HG03342 (cell line): ENCODE measurements around the gene PNMA6E.
"Not testable (repeated sequence)": the region's sequence is repeated elsewhere in the genome, so short reads cannot be mapped to it uniquely, and the experiment has no call there.

Experiments
- ATAC-seq: cut with Tn5 transposase; IDR thresholded peaks from one replicate; pipeline ENCODE4 v1.9.1; 2021; ENCODE audit warnings: mild to moderate bottlenecking, moderate library complexity; ENCODE audit not compliant: unreplicated experiment

The PNMA6E gene

GRCh38 chrX:153409414-153410101 lies 8.4 kb upstream of the PNMA6E start:
- ATAC-seq, result no peak

GRCh38 chrX:153408871-153409351 lies 7.8 kb upstream of the PNMA6E start:
- ATAC-seq, result no peak

- no peak for ATAC-seq
Observed at GRCh38 chrX:153408221-153408721, 7.1 kb upstream of the PNMA6E start.

GRCh38 chrX:153407736-153408135 lies 6.6 kb upstream of the PNMA6E start:
- no peak for ATAC-seq

- ATAC-seq, result no peak
Observed at GRCh38 chrX:153406903-153407302, 5.8 kb upstream of the PNMA6E start.

GRCh38 chrX:153406011-153406410 lies 4.9 kb upstream of the PNMA6E start:
- no peak for ATAC-seq

- no peak for ATAC-seq
Observed at GRCh38 chrX:153405426-153405825, 4.3 kb upstream of the PNMA6E start.

- not testable (repeated sequence) for ATAC-seq
Observed at GRCh38 chrX:153404333-153404732, 3.2 kb upstream of the PNMA6E start.

- no peak for ATAC-seq
Observed at GRCh38 chrX:153400146-153401132, 711 bp downstream of the PNMA6E start.

- no peak for ATAC-seq
Observed at GRCh38 chrX:153398275-153398960, 2.7 kb downstream of the PNMA6E start.

- no peak for ATAC-seq
Observed at GRCh38 chrX:153397256-153397960, 3.7 kb downstream of the PNMA6E start.

- ATAC-seq, result no peak
Observed at GRCh38 chrX:153396320-153397195, 4.6 kb downstream of the PNMA6E start.

GRCh38 chrX:153395613-153396319 lies 5.4 kb downstream of the PNMA6E start:
- no peak for ATAC-seq

GRCh38 chrX:153394612-153395011 lies 6.5 kb downstream of the PNMA6E start:
- ATAC-seq, result no peak

GRCh38 chrX:153392642-153393321 lies 8.4 kb downstream of the PNMA6E start:
- no peak for ATAC-seq

GRCh38 chrX:153389460-153389768 lies 11.7 kb downstream of the PNMA6E start:
- ATAC-seq, result not testable (repeated sequence)

GRCh38 chrX:153388722-153389459 lies 12.3 kb downstream of the PNMA6E start:
- ATAC-seq, result no peak
